HepG2 (cell line): ENCODE results near the gene IQCE. TPM values are rescaled to one million over a fixed set of nuclear protein-coding genes. Genes with fewer than 3 reads are reported as not detected.
A peak's percentile ranks its signal among the peaks of the same experiment; 100 is the strongest.

ENCODE experiments used
- FOXC1 ChIP-seq: sonication (generic); formaldehyde crosslinking; IDR thresholded peaks from 2 replicates; pipeline ENCODE4 v1.8.0; 2022; ENCODE audit warnings: mild to moderate bottlenecking, missing genetic modification reagents, borderline replicate concordance
- GABPA ChIP-seq, 2 experiments: IDR thresholded peaks; 2 replicates each; pipeline ENCODE4 v1.6.1; 2011 to 2016; ENCODE audit warnings: low read depth in 2 of 2, low read length in 1 of 2, missing biosample characterization in 1 of 2, missing genetic modification characterization in 1 of 2
- HDAC2 ChIP-seq: sonication (generic); formaldehyde crosslinking; IDR thresholded peaks from 2 replicates; pipeline ENCODE4 v1.4.0; 2020; ENCODE audit warnings: missing genetic modification reagents
- HNRNPL ChIP-seq: fragments of 200-400 bp; formaldehyde crosslinking; IDR thresholded peaks from 2 replicates; pipeline ENCODE4 v1.6.1; 2017; ENCODE audit warnings: mild to moderate bottlenecking, low read depth, low read length
- NFIC ChIP-seq: IDR thresholded peaks from 2 replicates; pipeline ENCODE4 v1.6.1; 2012; ENCODE audit warnings: mild to moderate bottlenecking, low read length, inconsistent platforms
- SRY ChIP-seq: sonication (generic); formaldehyde crosslinking; IDR thresholded peaks from 2 replicates; pipeline ENCODE4 v1.8.0; 2022; ENCODE audit warnings: mild to moderate bottlenecking, missing genetic modification reagents
- TAF15 ChIP-seq: fragments of 200-400 bp; formaldehyde crosslinking; IDR thresholded peaks from one replicate; pipeline ENCODE4 v1.6.1; 2018; ENCODE audit warnings: mild to moderate bottlenecking, low read depth, low read length; ENCODE audit not compliant: poor library complexity, severe bottlenecking
- WIZ ChIP-seq: sonication (generic); formaldehyde crosslinking; IDR thresholded peaks from 2 replicates; pipeline ENCODE4 v1.5.1; 2020; ENCODE audit warnings: mild to moderate bottlenecking, missing genetic modification reagents
- ZNF136 ChIP-seq: sonication (generic); formaldehyde crosslinking; IDR thresholded peaks from 2 replicates; pipeline ENCODE4 v1.8.1; 2022; ENCODE audit warnings: low read depth, mild to moderate bottlenecking, moderate library complexity, missing genetic modification reagents
- ZNF557 ChIP-seq: sonication (generic); formaldehyde crosslinking; IDR thresholded peaks from 2 replicates; pipeline ENCODE4 v1.4.0; 2020; ENCODE audit warnings: missing genetic modification reagents
- ZNF615 ChIP-seq: sonication (generic); formaldehyde crosslinking; IDR thresholded peaks from 2 replicates; pipeline ENCODE4 v1.5.0; 2020; ENCODE audit warnings: mild to moderate bottlenecking, missing genetic modification reagents, borderline replicate concordance
- ZNF788 ChIP-seq: sonication (generic); formaldehyde crosslinking; IDR thresholded peaks from 2 replicates; pipeline ENCODE4 v1.5.0; 2020; ENCODE audit warnings: mild to moderate bottlenecking, missing genetic modification reagents, borderline replicate concordance
- polyA plus RNA-seq, 8 experiments: library from polyadenylated mRNA; depleted of rRNA in 3 of 8; stranded (reverse) in 7 of 8; unstranded in 1 of 8; fragments of >200 nt; fragmentation: Illumina TruSeq in 4 of 8; extraction: Trizol in 4 of 8; gene quantifications; 2 replicates each; pipeline versions ENCODE4 v1.2.1 to v1.2.3, GENCODE V29; 2011 to 2016; ENCODE audit warnings: low read depth in 4 of 8, missing spikeins in 1 of 8, mixed read lengths in 1 of 8; ENCODE audit not compliant: insufficient read depth in 1 of 8
- total RNA-seq, 5 experiments: library from RNA; depleted of rRNA; stranded (reverse); fragments of >200 nt; fragmentation: Illumina TruSeq; extraction: Trizol; gene quantifications; 2 replicates each; pipeline ENCODE4 v1.2.3, GENCODE V29; 2016; ENCODE audit warnings: low read depth in 1 of 5
- TF ChIP-seq, protein P1 (sequence below): sonication (generic); formaldehyde crosslinking; IDR thresholded peaks from 2 replicates; pipeline ENCODE4 v1.5.1; 2020; ENCODE audit warnings: missing genetic modification reagents, mild to moderate bottlenecking, borderline replicate concordance
- TF ChIP-seq, protein P2 (sequence below): sonication (generic); formaldehyde crosslinking; IDR thresholded peaks from 2 replicates; pipeline ENCODE4 v1.4.0; 2020; ENCODE audit warnings: mild to moderate bottlenecking, missing genetic modification reagents, borderline replicate concordance
- TF ChIP-seq, protein P3 (sequence below): IDR thresholded peaks from 2 replicates; pipeline ENCODE4 v1.6.1; 2016; ENCODE audit warnings: low read depth, borderline replicate concordance
- TF ChIP-seq, protein P4 (sequence below): sonication (generic); formaldehyde crosslinking; IDR thresholded peaks from 2 replicates; pipeline ENCODE4 v1.8.0; 2022; ENCODE audit warnings: mild to moderate bottlenecking, missing genetic modification reagents, moderate library complexity
- TF ChIP-seq, protein P5 (sequence below): sonication (generic); formaldehyde crosslinking; IDR thresholded peaks from 2 replicates; pipeline ENCODE4 v1.5.0; 2020; ENCODE audit warnings: missing genetic modification reagents
- TF ChIP-seq, protein P6 (sequence below): fragments of 450-650 bp; IDR thresholded peaks from 2 replicates; pipeline ENCODE4 v1.6.1; 2017; ENCODE audit warnings: mild to moderate bottlenecking

The IQCE gene
- total and polyA plus RNA-seq, 2 of the 13 experiments (the other 11 are each of a cell fraction or from before 2014, with no cell fraction given) = 1.5 to 2.5 TPM

DNA sequence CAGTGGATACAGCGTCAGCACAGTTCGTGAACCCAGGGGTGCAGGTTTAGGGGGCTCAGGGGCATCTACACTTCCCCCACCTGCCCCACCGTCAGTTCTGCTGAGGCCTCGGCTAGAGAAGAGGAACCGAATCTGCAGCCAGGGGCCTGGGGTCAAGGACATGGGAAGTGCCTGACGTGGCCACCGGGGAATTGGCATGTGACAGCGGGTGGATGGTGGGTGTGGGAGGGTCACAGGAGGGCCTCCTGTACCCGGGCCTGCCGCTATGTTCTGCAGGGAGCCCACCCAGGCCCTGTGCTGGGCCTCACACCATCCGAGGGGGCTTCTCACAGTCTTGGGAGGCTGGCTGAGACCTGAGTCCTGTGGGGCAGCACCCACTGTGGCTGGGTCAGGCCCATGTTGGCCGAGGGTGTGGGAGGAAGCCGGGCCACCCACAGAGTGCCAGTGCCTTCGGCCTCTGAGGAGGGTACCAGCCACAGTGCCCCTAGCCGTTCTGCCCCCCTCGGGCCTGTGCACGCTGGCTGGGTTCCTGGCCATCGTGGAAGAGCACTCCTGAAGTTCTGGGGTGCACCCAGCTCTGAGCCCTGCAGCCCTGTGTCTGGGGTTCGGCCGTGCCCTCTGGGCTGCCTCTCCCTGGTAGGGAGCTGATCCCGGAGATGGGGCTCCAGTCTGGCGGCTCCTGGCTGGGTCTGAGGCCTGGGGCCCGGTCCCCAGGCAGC lies 78.9 kb downstream of the IQCE start (continued):
- TF ChIP-seq HDAC2 (CRISPR knock-in tag) (peak; percentile 46; the same call in 1 of the 2 replicates), HNRNPL (peak; percentile 76), ZNF788 (peak; percentile 34; the same call in 1 of the 2 replicates), GABPA (IDR thresholded peaks at IDR 0.05; ENCODE audit: low read depth, low read length) (no peak), GABPA (CRISPR knock-in tag; IDR thresholded peaks at IDR 0.05; ENCODE audit: low read depth) (no peak), ZNF136 (0 out of 2 replicates have a peak, but pooled peaks have one; percentile 2), SRY (CRISPR knock-in tag) (0 out of 2 replicates have a peak, but pooled peaks have one; percentile 23), ZNF615 (no peak), FOXC1 (CRISPR knock-in tag) (no peak), WIZ (no peak), NFIC (no peak), TAF15 (no peak), ZNF557 (CRISPR knock-in tag) (no peak)
- TF ChIP-seq, protein P1, sequence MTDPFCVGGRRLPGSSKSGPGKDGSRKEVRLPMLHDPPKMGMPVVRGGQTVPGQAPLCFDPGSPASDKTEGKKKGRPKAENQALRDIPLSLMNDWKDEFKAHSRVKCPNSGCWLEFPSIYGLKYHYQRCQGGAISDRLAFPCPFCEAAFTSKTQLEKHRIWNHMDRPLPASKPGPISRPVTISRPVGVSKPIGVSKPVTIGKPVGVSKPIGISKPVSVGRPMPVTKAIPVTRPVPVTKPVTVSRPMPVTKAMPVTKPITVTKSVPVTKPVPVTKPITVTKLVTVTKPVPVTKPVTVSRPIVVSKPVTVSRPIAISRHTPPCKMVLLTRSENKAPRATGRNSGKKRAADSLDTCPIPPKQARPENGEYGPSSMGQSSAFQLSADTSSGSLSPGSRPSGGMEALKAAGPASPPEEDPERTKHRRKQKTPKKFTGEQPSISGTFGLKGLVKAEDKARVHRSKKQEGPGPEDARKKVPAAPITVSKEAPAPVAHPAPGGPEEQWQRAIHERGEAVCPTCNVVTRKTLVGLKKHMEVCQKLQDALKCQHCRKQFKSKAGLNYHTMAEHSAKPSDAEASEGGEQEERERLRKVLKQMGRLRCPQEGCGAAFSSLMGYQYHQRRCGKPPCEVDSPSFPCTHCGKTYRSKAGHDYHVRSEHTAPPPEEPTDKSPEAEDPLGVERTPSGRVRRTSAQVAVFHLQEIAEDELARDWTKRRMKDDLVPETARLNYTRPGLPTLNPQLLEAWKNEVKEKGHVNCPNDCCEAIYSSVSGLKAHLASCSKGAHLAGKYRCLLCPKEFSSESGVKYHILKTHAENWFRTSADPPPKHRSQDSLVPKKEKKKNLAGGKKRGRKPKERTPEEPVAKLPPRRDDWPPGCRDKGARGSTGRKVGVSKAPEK (CRISPR knock-in tag) = no peak
- TF ChIP-seq, protein P2, sequence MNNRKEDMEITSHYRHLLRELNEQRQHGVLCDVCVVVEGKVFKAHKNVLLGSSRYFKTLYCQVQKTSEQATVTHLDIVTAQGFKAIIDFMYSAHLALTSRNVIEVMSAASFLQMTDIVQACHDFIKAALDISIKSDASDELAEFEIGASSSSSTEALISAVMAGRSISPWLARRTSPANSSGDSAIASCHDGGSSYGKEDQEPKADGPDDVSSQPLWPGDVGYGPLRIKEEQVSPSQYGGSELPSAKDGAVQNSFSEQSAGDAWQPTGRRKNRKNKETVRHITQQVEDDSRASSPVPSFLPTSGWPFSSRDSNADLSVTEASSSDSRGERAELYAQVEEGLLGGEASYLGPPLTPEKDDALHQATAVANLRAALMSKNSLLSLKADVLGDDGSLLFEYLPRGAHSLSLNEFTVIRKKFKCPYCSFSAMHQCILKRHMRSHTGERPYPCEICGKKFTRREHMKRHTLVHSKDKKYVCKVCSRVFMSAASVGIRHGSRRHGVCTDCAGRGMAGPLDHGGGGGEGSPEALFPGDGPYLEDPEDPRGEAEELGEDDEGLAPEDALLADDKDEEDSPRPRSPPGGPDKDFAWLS (CRISPR knock-in tag) = no peak
- TF ChIP-seq, protein P3, sequence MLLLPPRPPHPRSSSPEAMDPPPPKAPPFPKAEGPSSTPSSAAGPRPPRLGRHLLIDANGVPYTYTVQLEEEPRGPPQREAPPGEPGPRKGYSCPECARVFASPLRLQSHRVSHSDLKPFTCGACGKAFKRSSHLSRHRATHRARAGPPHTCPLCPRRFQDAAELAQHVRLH (CRISPR knock-in tag) = peak; percentile 9; the same call in 1 of the 2 replicates
- TF ChIP-seq, protein P4, sequence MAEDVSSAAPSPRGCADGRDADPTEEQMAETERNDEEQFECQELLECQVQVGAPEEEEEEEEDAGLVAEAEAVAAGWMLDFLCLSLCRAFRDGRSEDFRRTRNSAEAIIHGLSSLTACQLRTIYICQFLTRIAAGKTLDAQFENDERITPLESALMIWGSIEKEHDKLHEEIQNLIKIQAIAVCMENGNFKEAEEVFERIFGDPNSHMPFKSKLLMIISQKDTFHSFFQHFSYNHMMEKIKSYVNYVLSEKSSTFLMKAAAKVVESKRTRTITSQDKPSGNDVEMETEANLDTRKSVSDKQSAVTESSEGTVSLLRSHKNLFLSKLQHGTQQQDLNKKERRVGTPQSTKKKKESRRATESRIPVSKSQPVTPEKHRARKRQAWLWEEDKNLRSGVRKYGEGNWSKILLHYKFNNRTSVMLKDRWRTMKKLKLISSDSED = 0 out of 2 replicates have a peak, but pooled peaks have one; percentile 3
- TF ChIP-seq, protein P5, sequence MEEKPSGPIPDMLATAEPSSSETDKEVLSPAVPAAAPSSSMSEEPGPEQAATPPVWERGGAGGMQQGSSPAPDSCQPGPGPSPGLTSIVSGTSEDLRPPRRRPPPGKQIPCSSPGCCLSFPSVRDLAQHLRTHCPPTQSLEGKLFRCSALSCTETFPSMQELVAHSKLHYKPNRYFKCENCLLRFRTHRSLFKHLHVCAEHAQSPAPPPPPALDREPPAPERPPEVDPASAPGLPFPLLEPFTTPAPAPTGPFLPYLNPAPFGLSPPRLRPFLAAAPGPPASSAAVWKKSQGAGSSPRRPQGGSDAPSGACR (CRISPR knock-in tag) = no peak
- TF ChIP-seq, protein P6, sequence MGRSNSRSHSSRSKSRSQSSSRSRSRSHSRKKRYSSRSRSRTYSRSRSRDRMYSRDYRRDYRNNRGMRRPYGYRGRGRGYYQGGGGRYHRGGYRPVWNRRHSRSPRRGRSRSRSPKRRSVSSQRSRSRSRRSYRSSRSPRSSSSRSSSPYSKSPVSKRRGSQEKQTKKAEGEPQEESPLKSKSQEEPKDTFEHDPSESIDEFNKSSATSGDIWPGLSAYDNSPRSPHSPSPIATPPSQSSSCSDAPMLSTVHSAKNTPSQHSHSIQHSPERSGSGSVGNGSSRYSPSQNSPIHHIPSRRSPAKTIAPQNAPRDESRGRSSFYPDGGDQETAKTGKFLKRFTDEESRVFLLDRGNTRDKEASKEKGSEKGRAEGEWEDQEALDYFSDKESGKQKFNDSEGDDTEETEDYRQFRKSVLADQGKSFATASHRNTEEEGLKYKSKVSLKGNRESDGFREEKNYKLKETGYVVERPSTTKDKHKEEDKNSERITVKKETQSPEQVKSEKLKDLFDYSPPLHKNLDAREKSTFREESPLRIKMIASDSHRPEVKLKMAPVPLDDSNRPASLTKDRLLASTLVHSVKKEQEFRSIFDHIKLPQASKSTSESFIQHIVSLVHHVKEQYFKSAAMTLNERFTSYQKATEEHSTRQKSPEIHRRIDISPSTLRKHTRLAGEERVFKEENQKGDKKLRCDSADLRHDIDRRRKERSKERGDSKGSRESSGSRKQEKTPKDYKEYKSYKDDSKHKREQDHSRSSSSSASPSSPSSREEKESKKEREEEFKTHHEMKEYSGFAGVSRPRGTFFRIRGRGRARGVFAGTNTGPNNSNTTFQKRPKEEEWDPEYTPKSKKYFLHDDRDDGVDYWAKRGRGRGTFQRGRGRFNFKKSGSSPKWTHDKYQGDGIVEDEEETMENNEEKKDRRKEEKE = no peak
